CMK (cell line): ENCODE data around the gene NDUFB1.

Source experiments
- DNase-seq: peaks from one replicate; pipeline ENCODE4 v3.0.0-alpha.2; 2010; ENCODE audit warnings: low read depth

The NDUFB1 gene

GRCh38 chr14:92121670-92122350, at the start of gene NDUFB1, which contains the start of gene CPSF2:
TSS of gene NDUFB1 (minus strand) at chr14:92121706. CDS start at chr14:92117637, 4,069 bp downstream.
TSS of gene CPSF2 (plus strand) at chr14:92121969. CDS start at chr14:92130985, 9,016 bp downstream.
- peak; percentile 48 for DNase-seq

GRCh38 chr14:92164958-92165357, 43.5 kb upstream of the NDUFB1 start:
- DNase-seq = no peak

DNA sequence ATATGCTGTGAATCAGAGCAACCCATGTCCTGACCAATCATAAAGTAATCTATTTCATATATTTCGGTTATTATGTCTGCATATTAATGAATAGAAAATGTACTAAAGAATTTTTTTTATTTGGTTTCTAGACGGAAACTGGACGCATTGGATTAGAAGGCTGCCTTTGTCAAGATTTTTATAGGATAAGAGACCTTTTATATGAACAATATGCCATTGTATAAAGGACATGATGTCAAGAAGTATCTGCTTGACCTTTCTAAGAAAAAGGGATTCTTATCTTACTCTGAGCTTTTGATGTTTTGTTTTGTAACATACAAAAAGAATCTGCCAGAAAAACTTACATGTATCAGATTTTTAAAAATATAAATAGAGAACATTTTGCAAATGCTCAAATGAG, 40.0 kb upstream of the NDUFB1 start:
- DNase-seq = no peak

DNA sequence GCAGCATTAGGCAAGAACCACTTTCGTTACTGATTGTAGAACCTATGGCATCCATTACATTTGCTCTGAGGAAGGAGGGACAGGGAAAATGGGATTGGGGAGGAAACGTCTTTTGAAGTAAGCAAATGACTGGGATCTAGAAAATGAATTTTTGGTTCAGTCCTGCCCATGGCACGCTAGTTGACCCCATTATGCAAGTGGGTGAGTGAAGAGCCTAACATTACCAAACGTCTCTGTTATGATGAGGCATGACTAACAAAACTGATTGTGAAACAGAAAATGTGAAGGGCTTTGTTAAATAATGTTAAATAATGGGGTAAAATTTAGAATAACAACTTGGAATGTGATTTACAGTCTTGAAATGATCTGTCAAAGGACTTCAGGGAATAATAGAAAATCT, 39.1 kb upstream of the NDUFB1 start:
- no peak for DNase-seq

DNA sequence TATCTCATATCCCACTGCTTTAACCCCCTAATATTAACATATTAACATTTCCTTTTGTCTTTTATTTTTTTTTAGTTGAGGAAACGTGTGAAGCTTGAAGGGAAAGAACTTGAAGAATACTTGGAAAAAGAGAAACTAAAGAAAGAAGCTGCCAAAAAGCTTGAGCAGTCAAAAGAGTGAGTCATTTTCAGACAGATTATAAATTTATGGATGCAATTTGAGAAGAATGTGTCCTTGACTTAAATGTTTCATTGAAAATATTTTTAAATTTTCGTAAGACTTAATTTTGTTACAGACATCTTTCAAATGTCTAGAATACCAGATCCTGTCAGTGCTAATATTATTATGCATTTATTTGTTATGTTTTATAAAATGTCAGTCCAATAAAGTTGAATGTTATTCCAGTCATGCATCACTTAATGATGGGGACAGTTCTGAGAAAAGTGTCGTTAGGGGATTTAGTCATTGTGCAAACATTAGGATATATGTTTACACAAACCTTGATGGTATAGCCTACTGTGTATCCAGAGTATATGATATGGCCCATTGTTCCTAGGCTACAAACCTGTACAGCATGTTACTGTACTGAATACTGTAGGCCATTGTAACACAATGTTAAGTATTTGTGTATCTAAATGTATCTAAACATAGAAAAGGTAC, 32.9 kb upstream of the NDUFB1 start:
- no peak for DNase-seq

DNA sequence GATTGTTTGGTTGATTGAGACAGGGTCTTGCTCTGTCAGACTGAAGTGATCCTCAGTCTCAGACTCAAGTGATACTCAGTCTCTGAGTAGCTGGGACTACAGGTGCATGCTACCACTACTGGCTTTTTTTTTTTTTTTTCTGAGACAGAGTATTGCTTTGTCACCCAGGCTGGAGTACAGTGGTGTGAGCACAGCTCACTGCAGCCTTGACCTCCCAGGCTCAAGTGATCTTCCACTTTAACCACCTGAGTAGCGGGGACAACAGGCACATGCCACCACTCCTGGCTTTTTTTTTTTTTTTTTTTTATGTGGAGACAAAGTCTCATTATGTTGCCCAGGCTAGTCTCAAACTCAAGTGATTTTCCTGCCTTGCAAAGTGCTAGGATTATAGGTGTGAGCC, 32.1 kb upstream of the NDUFB1 start:
- DNase-seq = no peak

- DNase-seq = no peak
Measured at GRCh38 chr14:92144708-92145107, 23.2 kb upstream of the NDUFB1 start.

GRCh38 chr14:92143962-92144361, 22.5 kb upstream of the NDUFB1 start:
- DNase-seq = no peak

DNA sequence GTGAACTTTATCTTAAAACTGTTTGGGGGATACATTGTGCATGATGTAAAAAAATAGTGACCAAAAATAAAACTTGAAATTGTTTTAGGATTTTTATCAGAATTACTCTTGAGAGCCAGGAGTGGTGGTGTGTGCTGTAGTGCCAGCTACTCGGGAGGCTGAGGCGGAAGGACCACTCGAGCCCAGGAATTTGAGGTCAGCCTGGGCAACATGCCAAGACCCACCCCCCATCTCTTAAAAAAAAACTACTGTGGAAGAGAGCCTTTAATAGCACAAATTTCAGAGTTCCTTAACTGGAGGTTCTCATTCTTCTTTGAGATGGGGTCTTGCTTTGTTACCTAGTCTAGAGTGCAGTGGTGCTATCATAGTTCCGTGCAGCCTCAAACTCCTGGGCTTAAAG, 21.8 kb upstream of the NDUFB1 start:
- no peak for DNase-seq

DNA sequence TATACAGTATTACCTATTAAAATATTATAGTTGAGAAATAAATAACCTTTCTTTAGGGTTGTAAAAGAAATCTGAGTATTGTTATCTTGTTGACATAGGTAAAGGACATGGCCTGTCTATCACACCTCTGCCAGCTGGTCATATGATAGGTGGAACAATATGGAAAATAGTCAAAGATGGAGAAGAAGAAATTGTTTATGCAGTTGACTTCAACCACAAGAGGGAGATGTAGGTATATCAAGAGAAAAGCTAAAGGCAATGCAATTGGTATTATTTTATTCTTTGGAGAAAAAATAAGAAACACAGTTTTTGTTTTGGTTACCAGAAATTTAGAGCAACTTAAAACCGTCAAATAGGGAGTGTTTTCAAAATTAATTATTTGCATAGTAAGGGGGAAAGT, 13.8 kb upstream of the NDUFB1 start:
- no peak for DNase-seq

GRCh38 chr14:92134456-92134855, 12.9 kb upstream of the NDUFB1 start:
- DNase-seq = no peak

GRCh38 chr14:92122761-92123160, 1.3 kb upstream of the NDUFB1 start:
- no peak for DNase-seq

DNA sequence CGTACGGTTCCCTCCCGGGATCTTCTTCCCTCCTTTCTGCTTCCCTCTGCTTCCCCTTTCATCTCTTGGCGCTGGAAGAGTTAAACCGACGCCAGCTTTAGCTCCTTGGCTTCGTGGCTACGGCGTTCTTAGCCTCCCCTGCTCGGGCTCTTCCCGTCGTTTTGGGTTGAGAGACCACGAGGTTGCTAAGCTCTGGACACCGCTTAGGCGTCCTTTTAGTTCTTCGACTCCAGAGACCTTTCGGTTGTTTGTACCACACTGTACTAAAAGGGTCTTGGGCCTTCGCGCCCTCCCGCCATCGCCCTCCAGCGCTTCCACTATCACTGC, 808 bp upstream of the NDUFB1 start:
- DNase-seq = no peak

- no peak for DNase-seq
Measured at GRCh38 chr14:92121207-92121669, 268 bp downstream of the NDUFB1 start.

GRCh38 chr14:92109490-92109889, 12.0 kb downstream of the NDUFB1 start:
- DNase-seq = no peak

DNA sequence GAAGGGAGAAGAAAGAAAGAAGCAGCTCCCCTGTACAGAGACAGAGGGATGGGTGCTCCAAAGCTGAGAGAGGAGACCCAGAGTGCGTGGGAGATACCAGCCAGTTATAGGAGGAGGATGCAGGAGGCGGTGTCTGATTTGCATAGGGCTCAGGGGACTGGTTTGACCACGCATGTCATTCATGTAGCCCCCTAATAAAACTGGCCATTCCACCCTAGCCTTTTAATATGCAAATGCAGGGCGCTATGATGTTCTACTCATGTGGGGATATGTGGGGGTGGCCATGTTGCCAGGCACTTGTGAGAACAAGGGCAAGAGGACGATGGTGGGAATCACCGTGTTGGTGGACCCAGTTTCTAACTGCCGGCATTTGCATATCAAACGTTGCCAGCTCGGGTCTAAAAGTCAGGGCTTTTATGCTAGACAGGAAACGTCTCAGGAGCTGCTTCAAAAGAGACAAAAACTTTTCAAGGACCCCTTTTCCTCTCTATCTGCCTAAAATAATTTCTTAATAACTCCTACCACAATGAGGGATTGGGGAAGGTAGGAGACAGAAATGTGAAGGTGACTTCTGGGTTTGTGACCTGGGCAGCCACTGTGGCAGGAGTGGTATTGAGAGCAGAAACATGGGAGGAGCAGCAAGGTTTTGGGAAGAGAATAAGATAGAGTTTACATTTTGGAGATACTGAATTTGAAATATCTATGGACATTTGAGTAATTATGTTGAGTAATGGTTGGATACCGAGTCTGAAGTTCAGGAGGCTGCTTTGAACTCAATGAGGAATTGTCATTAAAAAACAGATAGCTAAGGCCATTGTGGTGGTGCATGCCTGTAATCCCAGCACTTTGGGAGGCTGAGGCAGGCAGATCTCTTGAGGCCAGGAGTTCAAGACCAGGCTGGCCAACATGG, 12.9 kb downstream of the NDUFB1 start:
- DNase-seq = no peak

DNA sequence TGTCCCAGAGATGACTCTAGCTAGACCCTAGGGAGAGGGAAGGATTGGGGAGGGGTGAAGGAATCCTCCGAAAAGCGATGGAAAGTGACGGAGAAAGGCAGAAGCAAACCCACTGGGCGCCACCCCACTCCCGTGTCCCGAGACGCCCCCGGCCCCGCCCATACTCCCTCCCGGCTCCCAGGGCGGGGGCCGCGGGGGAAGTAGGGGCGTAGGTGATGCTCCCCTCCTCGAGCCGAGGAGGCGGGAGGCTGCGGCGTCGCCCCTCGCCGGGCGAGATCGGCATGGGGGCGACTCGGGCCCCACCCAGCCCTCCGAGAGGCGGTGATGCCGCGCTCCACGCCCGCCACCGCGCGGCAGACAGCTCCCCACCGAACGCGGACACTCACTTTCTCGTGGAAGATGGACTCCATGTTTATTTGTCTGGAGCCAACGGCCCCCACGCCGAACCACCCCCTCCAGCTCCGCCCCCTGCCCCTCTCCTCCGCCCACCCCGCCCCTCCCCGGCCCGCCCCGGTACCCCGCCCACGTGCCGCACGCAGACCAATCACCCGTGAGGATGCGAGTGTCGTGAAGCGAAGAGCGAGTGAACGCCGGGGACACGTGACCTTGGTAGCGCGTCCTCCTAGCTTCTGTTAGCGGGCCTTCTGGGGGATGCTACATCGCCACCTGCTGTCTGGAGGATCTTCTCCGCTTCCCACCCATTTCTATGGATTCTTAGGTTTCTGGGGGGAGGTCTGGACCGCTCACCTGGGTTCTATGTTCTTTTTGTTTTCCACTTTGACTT, 15.2 kb downstream of the NDUFB1 start, which contains the start of gene ATXN3:
ATXN3 (minus strand) TSS at position 440 of the 784 bp plus-strand sequence; CDS start at position 410, 30 bp downstream.
- DNase-seq = peak; percentile 90

DNA sequence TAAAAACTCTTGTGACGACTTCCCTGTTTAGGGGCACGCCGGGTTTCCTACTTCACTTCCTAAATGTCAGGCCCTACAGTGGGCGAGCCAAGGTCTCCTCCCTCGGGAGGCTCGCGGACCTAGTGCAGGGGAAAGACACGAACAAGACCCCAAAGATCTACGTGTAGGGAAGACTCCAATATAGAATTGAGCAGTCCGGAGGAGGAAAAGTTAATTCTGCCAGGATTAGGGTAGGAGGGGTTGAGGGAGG, 15.7 kb downstream of the NDUFB1 start:
- no peak for DNase-seq

- no peak for DNase-seq
Measured at GRCh38 chr14:92105073-92105892, 16.2 kb downstream of the NDUFB1 start.

DNA sequence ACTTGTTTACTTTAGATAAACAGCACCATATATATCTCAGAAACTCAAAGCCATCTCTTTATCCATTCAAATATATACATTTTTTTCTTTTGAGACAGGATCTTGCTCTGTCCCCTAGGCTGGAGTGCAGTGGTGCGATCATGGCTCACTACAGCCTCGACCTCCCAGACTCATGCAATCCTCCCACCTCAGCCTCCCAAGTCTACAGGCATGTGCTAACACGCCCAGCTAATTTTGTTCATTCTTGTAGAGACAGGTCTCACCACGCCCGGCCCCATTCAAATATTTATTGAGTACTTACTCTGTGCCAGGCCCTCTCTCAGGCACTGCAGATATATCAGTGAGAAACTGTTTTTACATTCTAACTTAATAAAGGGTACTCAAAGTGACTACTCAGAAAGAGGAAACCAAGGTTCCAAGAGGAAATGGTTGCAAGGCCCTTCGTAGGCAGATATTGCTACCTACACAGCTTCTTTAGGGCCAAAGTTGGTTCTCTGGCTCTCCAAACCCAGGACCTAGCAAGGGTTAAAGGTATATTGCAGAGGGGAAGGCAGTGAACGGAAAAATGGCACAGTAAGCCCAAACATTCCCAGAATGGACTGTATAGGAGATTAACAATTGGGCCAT, 18.0 kb downstream of the NDUFB1 start:
- DNase-seq = no peak

GRCh38 chr14:92099802-92100201, 21.7 kb downstream of the NDUFB1 start:
- no peak for DNase-seq
